GM23338 (cell line): ENCODE measurements around the gene SLC35B4. TPM values are rescaled to one million over a fixed set of nuclear protein-coding genes. Genes with fewer than 3 reads are reported as not detected.

Experiments
- ATAC-seq: fragments of 200-7000 bp; cut with Tn5 transposase; 3 replicates; pipeline ENCODE4 v1.9.1; 2020
- DNase-seq: peaks from one replicate; pipeline ENCODE4 v3.0.0-alpha.2; 2015; ENCODE audit warnings: low spot score
- H2AFZ ChIP-seq: fragments of 200-600 bp; sonication (generic); 2 replicates; pipeline ENCODE4 v1.8.0; 2016; ENCODE audit warnings: antibody characterized with exemption, mild to moderate bottlenecking, moderate library complexity
- H3F3A ChIP-seq: fragments of 200-600 bp; sonication (generic); replicated peaks from 2 replicates; pipeline ENCODE4 v1.8.0; 2017; ENCODE audit warnings: antibody characterized with exemption, mixed run types, low read depth
- H3K27ac ChIP-seq: fragments of 200-600 bp; sonication (generic); 2 replicates; pipeline ENCODE4 v1.6.1; 2016; ENCODE audit warnings: low read depth
- H3K27me3 ChIP-seq: fragments of 200-600 bp; sonication (generic); 2 replicates; pipeline ENCODE4 v1.8.0; 2016; ENCODE audit warnings: mild to moderate bottlenecking, mixed run types, moderate library complexity; ENCODE audit not compliant: insufficient read depth
- H3K36me3 ChIP-seq: fragments of 200-600 bp; sonication (generic); 2 replicates; pipeline ENCODE4 v1.8.0; 2016; ENCODE audit warnings: mild to moderate bottlenecking; ENCODE audit not compliant: insufficient read depth
- H3K4me1 ChIP-seq: fragments of 200-600 bp; sonication (generic); 2 replicates; pipeline ENCODE4 v1.8.0; 2016; ENCODE audit warnings: mild to moderate bottlenecking, moderate library complexity; ENCODE audit not compliant: insufficient read depth
- H3K4me2 ChIP-seq: fragments of 200-600 bp; sonication (generic); 2 replicates; pipeline ENCODE4 v1.7.1; 2017; ENCODE audit warnings: mixed run types
- H3K4me3 ChIP-seq: fragments of 200-600 bp; sonication (generic); 2 replicates; pipeline ENCODE4 v1.6.1; 2016; ENCODE audit warnings: mixed run types
- H3K79me2 ChIP-seq: fragments of 200-600 bp; sonication (generic); replicated peaks from 2 replicates; pipeline ENCODE4 v1.8.0; 2017; ENCODE audit warnings: mild to moderate bottlenecking; ENCODE audit not compliant: insufficient read depth
- H3K9me2 ChIP-seq: fragments of 200-600 bp; sonication (generic); 2 replicates; pipeline ENCODE4 v1.8.0; 2017; ENCODE audit not compliant: insufficient read depth
- H4K20me1 ChIP-seq: fragments of 200-600 bp; sonication (generic); replicated peaks from 2 replicates; pipeline ENCODE4 v1.8.0; 2017; ENCODE audit warnings: mild to moderate bottlenecking; ENCODE audit not compliant: insufficient read depth
- H3K27ac Mint-ChIP-seq: 2 replicates; pipeline ENCODE4 v1.8.0; 2020; ENCODE audit warnings: inconsistent platforms, mild to moderate bottlenecking, moderate library complexity, mixed read lengths
- H3K27me3 Mint-ChIP-seq: 3 replicates; pipeline ENCODE4 v1.8.0; 2022; ENCODE audit warnings: low read depth, mild to moderate bottlenecking, moderate library complexity, mixed read lengths, inconsistent platforms; ENCODE audit not compliant: insufficient read depth, poor library complexity
- H3K36me3 Mint-ChIP-seq: 3 replicates; pipeline ENCODE4 v1.8.0; 2021; ENCODE audit warnings: low read depth, mild to moderate bottlenecking, inconsistent platforms, moderate library complexity, mixed read lengths
- H3K4me1 Mint-ChIP-seq: 3 replicates; pipeline ENCODE4 v1.8.0; 2020; ENCODE audit warnings: mild to moderate bottlenecking, inconsistent platforms, mixed read lengths
- H3K4me3 Mint-ChIP-seq: 3 replicates; pipeline ENCODE4 v1.8.0; 2021; ENCODE audit warnings: moderate library complexity, mild to moderate bottlenecking, inconsistent platforms, mixed read lengths
- H3K9me3 Mint-ChIP-seq: 3 replicates; pipeline ENCODE4 v1.8.0; 2020; ENCODE audit warnings: moderate library complexity, mild to moderate bottlenecking, inconsistent platforms, mixed read lengths
- CREB1 ChIP-seq: fragments of 250-450 bp; sonication (Bioruptor Pico); IDR thresholded peaks from 2 replicates; pipeline ENCODE4 v1.5.0; 2020; ENCODE audit warnings: low read depth, mild to moderate bottlenecking, moderate library complexity
- CTCF ChIP-seq, 2 experiments: fragments of 200-600 bp in 1 of 2; sonication (generic) in 1 of 2; conservative IDR thresholded peaks; 2 replicates each; pipeline versions ENCODE4 v1.5.1 to v1.6.1; 2016 to 2017; ENCODE audit warnings: antibody characterized with exemption in 2 of 2, low read depth in 2 of 2, mild to moderate bottlenecking in 2 of 2, moderate library complexity in 1 of 2
- ETS1 ChIP-seq: IDR thresholded peaks from 2 replicates; pipeline ENCODE4 v1.6.1; 2016; ENCODE audit warnings: antibody characterized with exemption
- EZH2 ChIP-seq: fragments of 200-600 bp; sonication (generic); IDR thresholded peaks from one replicate; pipeline ENCODE4 v1.8.0; 2017; ENCODE audit warnings: antibody characterized with exemption, mild to moderate bottlenecking, low read depth; ENCODE audit not compliant: unreplicated experiment
- EZH2phosphoT487 ChIP-seq: fragments of 200-600 bp; sonication (generic); IDR thresholded peaks from one replicate; pipeline ENCODE4 v1.8.1; 2018; ENCODE audit warnings: antibody characterized with exemption; ENCODE audit not compliant: unreplicated experiment
- JUNB ChIP-seq: IDR thresholded peaks from one replicate; pipeline ENCODE4 v1.6.1; 2016; ENCODE audit warnings: antibody characterized with exemption; ENCODE audit not compliant: unreplicated experiment
- NANOG ChIP-seq: IDR thresholded peaks from 2 replicates; pipeline ENCODE4 v1.6.1; 2016; ENCODE audit warnings: antibody characterized with exemption, borderline replicate concordance
- POLR2AphosphoS5 ChIP-seq: IDR thresholded peaks from 2 replicates; pipeline ENCODE4 v1.6.1; 2016; ENCODE audit warnings: antibody characterized with exemption, low read depth
- STAT1 ChIP-seq: IDR thresholded peaks from one replicate; pipeline ENCODE4 v1.6.1; 2016; ENCODE audit warnings: antibody characterized with exemption; ENCODE audit not compliant: unreplicated experiment
- ZNF114 ChIP-seq: fragments of 250-450 bp; sonication (Bioruptor Pico); IDR thresholded peaks from 2 replicates; pipeline ENCODE4 v1.5.0; 2020; ENCODE audit warnings: mild to moderate bottlenecking, moderate library complexity
- ZNF331 ChIP-seq: fragments of 250-450 bp; sonication (Bioruptor Pico); IDR thresholded peaks from 2 replicates; pipeline ENCODE4 v1.5.0; 2020; ENCODE audit warnings: low read depth, mild to moderate bottlenecking, moderate library complexity
- ZNF462 ChIP-seq: fragments of 250-450 bp; sonication (Bioruptor Pico); IDR thresholded peaks from 2 replicates; pipeline ENCODE4 v1.5.0; 2020; ENCODE audit warnings: mild to moderate bottlenecking, moderate library complexity
- polyA plus RNA-seq: library from polyadenylated mRNA; unstranded; fragments of >200 nt; fragmentation: Nextera tagmentation; extraction: Ambion mirVana; gene quantifications from 2 replicates; pipeline ENCODE4 v1.2.1, GENCODE V29; 2016
- total RNA-seq: library from RNA; depleted of rRNA; stranded (reverse); fragments of >200 nt; shearing (Covaris generic); gene quantifications from 2 replicates; pipeline ENCODE4 v1.2.3, GENCODE V29; 2014

SLC35B4 gene
- total and polyA plus RNA-seq, 2 experiments from 2014 or later, result 22.6 to 29.7 TPM

- H3K27me3 ChIP-seq, result no peaks in the 10 kb centered on the region
- no peak for ATAC-seq
These were observed 70.4 kb downstream of the SLC35B4 start for GRCh38 chr7:134246347-134246746.

GRCh38 chr7:134245253-134245652, 71.5 kb downstream of the SLC35B4 start:
- no peaks in the 10 kb centered on the region for H3K4me1 ChIP-seq
- H3K27me3 ChIP-seq, result no peaks in the 10 kb centered on the region
- H3F3A ChIP-seq, result no peaks in the 10 kb centered on the region
- Mint-ChIP-seq H3K27ac (no peak overlapping the region), H3K4me3 (no peak overlapping the region), H3K4me1 (peaks cover 3% of the 10 kb centered on the region; the same call in 2 of the 3 replicates), H3K27me3 (no peaks in the 10 kb centered on the region), H3K36me3 (peaks cover 8% of the 10 kb centered on the region; the same call in 2 of the 3 replicates), H3K9me3 (peaks cover 31% of the 10 kb centered on the region)
- DNase-seq (no peak), ATAC-seq (no peak)
- H2AFZ ChIP-seq, result no peak overlapping the region
- H3K36me3 ChIP-seq, result no peaks in the 10 kb centered on the region
- no peaks in the 10 kb centered on the region for H4K20me1 ChIP-seq
- no peak for TF ChIP-seq EZH2
- TF ChIP-seq ZNF114, result no peak
- no peak for TF ChIP-seq EZH2phosphoT487
- TF ChIP-seq ETS1, result no peak
- TF ChIP-seq CREB1 (CRISPR knock-in tag), result no peak
- no peak for TF ChIP-seq CTCF (conservative IDR thresholded peaks at IDR 0.05; ENCODE audit: low read depth in 2 of 2)
- no peak for TF ChIP-seq ZNF331 (CRISPR knock-in tag)
- no peak for TF ChIP-seq POLR2AphosphoS5
- no peak for TF ChIP-seq JUNB
- TF ChIP-seq ZNF462, result no peak
- TF ChIP-seq STAT1, result no peak
- no peak overlapping the region for H3K4me2 ChIP-seq
- H3K9me2 ChIP-seq, result 0 out of 2 replicates have a peak, but pooled peaks cover 3% of the 10 kb centered on the region
- no peak overlapping the region for H3K27ac ChIP-seq
- no peaks in the 10 kb centered on the region for H3K79me2 ChIP-seq
- H3K4me3 ChIP-seq, result no peak overlapping the region

More at GRCh38 chr7:134246347-134246746, 70.4 kb downstream of the SLC35B4 start:
- Histone ChIP-seq H3K36me3 (no peaks in the 10 kb centered on the region), H2AFZ (no peak overlapping the region), H3K27ac (no peak overlapping the region), H3K9me2 (0 out of 2 replicates have a peak, but pooled peaks cover 3% of the 10 kb centered on the region), H3K4me2 (no peak overlapping the region), H3K4me1 (no peaks in the 10 kb centered on the region), H3F3A (no peaks in the 10 kb centered on the region), H3K4me3 (no peak overlapping the region), H3K79me2 (no peaks in the 10 kb centered on the region), H4K20me1 (no peaks in the 10 kb centered on the region)
- DNase-seq, result no peak
- H3K27me3 Mint-ChIP-seq, result no peaks in the 10 kb centered on the region
- no peak for TF ChIP-seq JUNB
- TF ChIP-seq ZNF114, result no peak
- no peak for TF ChIP-seq EZH2phosphoT487
- no peak for TF ChIP-seq NANOG
- TF ChIP-seq CREB1 (CRISPR knock-in tag), result no peak
- H3K27ac Mint-ChIP-seq, result no peak overlapping the region
- H3K4me1 Mint-ChIP-seq, result peaks cover 3% of the 10 kb centered on the region; the same call in 2 of the 3 replicates
- no peak overlapping the region for H3K4me3 Mint-ChIP-seq
- H3K9me3 Mint-ChIP-seq, result peaks cover 20% of the 10 kb centered on the region; the same call in 2 of the 3 replicates
- no peaks in the 10 kb centered on the region for H3K36me3 Mint-ChIP-seq
